CD4-positive, alpha-beta T cell (primary cell): ENCODE results near the gene CDC14A. TPM values are rescaled to one million over a fixed set of nuclear protein-coding genes. Genes with fewer than 3 reads are reported as not detected.

Source experiments
- ATAC-seq: fragments of 200-7000 bp; cut with Tn5 transposase; one replicate; pipeline ENCODE4 v1.10.0; 2022; ENCODE audit warnings: mild to moderate bottlenecking; ENCODE audit not compliant: poor library complexity
- CTCF ChIA-PET: fragments of 350-600 bp; sonication (Branson Sonifier 250); formaldehyde crosslinking; loops from one replicate; lab custom pipeline; 2021; ENCODE audit warnings: antibody characterized with exemption, inconsistent platforms; lab: Charles Lee
- POLR2A ChIA-PET: fragments of 350-600 bp; sonication (Branson Sonifier 250); formaldehyde crosslinking; loops from one replicate; lab custom pipeline; 2021; ENCODE audit warnings: antibody characterized with exemption, inconsistent platforms; lab: Charles Lee
- DNase-seq, 14 experiments: peaks; one replicate each; pipeline ENCODE4 v3.0.0-alpha.2; 2013 to 2020; ENCODE audit warnings: mixed read lengths in 2 of 14
- H3K27ac ChIP-seq, 2 donors: one replicate each; pipeline versions ENCODE4 v1.5.1 to v1.7.0; 2013; ENCODE audit warnings: low read length in 2 of 2, low read depth in 1 of 2, mild to moderate bottlenecking in 1 of 2
- H3K27me3 ChIP-seq, 2 experiments: 1 replicate in 1 of 2; 2 replicates in 1 of 2; pipeline versions ENCODE4 v1.6.1 to v1.7.0; 2013; ENCODE audit warnings: low read length in 2 of 2, control low read depth in 1 of 2, mild to moderate bottlenecking in 1 of 2, moderate library complexity in 1 of 2; ENCODE audit not compliant: insufficient read depth in 2 of 2, control insufficient read depth in 1 of 2
- H3K36me3 ChIP-seq: one replicate; pipeline ENCODE4 v1.6.1; 2013; ENCODE audit warnings: low read length, control low read depth; ENCODE audit not compliant: insufficient read depth
- H3K4me1 ChIP-seq: one replicate; pipeline ENCODE4 v1.6.1; 2013; ENCODE audit warnings: low read length, control low read depth; ENCODE audit not compliant: insufficient read depth
- H3K4me3 ChIP-seq: one replicate; pipeline ENCODE4 v1.5.1; 2013; ENCODE audit warnings: mild to moderate bottlenecking, low read length, moderate library complexity
- H3K9me3 ChIP-seq, 2 experiments: 1 replicate in 1 of 2; 2 replicates in 1 of 2; pipeline versions ENCODE4 v1.6.1 to v1.7.0; 2013; ENCODE audit warnings: low read length in 2 of 2, mild to moderate bottlenecking in 2 of 2, control low read depth in 1 of 2, moderate library complexity in 1 of 2; ENCODE audit not compliant: control insufficient read depth in 1 of 2, insufficient read depth in 1 of 2
- H3K27ac Mint-ChIP-seq: one replicate; pipeline ENCODE4 v1.8.0; 2020; ENCODE audit warnings: mixed read lengths
- H3K27me3 Mint-ChIP-seq: one replicate; pipeline ENCODE4 v1.8.0; 2021; ENCODE audit warnings: mixed read lengths
- H3K36me3 Mint-ChIP-seq: one replicate; pipeline ENCODE4 v1.8.0; 2021; ENCODE audit warnings: low read depth, mixed read lengths
- H3K4me1 Mint-ChIP-seq: one replicate; pipeline ENCODE4 v1.8.0; 2021; ENCODE audit warnings: low read depth, mixed read lengths
- H3K4me3 Mint-ChIP-seq: one replicate; pipeline ENCODE4 v1.8.0; 2020; ENCODE audit warnings: mild to moderate bottlenecking, mixed read lengths
- H3K9me3 Mint-ChIP-seq: one replicate; pipeline ENCODE4 v1.8.0; 2020; ENCODE audit warnings: mixed read lengths
- intact Hi-C, 2 experiments: fragments of 100-400 bp; cut with DNase I in 1 of 2; cut with micrococcal nuclease in 1 of 2; formaldehyde crosslinking; loops; one replicate each; pipeline versions ENCODE4 v1.15.1 to v1.9.0; 2023 to 2025; cut with DNase I, micrococcal nuclease
- total RNA-seq, 174 experiments: library from RNA in 2 of 174; stranded (reverse) in 2 of 174; gene quantifications; one replicate each; pipeline ENCODE4 v1.2.3 and lab custom pipeline; 2021 to 2026
- TF ChIP-seq, protein P1 (sequence below): fragments of 200-600 bp; IDR thresholded peaks from one replicate; pipeline ENCODE4 v1.8.0; 2022; ENCODE audit warnings: antibody characterized with exemption, mild to moderate bottlenecking

The CDC14A gene
- total RNA-seq, 2 experiments from 2014 or later = 174 to 182 TPM

DNA sequence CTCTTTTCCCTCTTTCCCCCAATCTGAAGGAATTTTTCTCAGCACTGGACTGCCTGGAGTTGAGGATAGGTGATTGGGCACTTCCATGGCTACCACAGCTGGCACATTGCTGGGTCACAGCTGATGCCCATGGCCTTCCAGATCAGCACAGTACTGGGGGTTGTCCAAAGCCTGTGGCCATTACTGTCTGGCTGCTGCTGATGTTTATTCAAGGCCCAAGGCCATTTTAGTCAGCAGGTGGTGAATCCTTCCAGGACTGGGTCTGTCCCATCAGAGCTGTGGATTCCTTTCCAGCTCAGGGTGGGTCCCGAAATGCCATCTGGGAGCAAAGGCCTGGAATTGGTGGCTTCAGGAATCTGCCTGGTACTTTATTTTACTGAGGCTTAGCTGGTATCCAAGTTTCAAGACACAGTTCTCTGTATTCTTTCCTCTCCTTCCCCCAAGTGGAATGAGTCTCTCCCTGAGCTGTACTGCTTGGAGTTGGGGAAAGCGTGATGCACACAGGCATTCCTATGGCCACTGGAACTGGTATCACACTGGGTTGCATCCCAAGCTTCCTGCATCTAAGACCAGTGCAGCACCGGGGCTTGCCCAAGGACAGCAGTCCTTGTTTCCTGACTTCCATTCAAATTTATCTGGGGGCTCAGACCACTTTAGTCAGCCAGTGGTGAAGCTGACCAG is 204.8 kb downstream of the CDC14A start:
- no peak overlapping the region for H3K27ac ChIP-seq
- no peak overlapping the region for H3K27ac Mint-ChIP-seq
- DNase-seq (no peak), ATAC-seq (no peak)
- H3K36me3 ChIP-seq = no peaks in the 10 kb centered on the region
- ChIA-PET CTCF (no interaction called here), POLR2A (no interaction called here)
- no peak overlapping the region for H3K4me3 Mint-ChIP-seq
- H3K4me1 ChIP-seq = no peaks in the 10 kb centered on the region
- H3K27me3 Mint-ChIP-seq = peaks cover 6% of the 10 kb centered on the region
- H3K9me3 ChIP-seq = peaks cover 9 to 38% of the 10 kb centered on the region in 2 experiments
- peaks cover 21% of the 10 kb centered on the region for H3K36me3 Mint-ChIP-seq
- intact Hi-C loops = no loop called here
- TF ChIP-seq, protein P1, sequence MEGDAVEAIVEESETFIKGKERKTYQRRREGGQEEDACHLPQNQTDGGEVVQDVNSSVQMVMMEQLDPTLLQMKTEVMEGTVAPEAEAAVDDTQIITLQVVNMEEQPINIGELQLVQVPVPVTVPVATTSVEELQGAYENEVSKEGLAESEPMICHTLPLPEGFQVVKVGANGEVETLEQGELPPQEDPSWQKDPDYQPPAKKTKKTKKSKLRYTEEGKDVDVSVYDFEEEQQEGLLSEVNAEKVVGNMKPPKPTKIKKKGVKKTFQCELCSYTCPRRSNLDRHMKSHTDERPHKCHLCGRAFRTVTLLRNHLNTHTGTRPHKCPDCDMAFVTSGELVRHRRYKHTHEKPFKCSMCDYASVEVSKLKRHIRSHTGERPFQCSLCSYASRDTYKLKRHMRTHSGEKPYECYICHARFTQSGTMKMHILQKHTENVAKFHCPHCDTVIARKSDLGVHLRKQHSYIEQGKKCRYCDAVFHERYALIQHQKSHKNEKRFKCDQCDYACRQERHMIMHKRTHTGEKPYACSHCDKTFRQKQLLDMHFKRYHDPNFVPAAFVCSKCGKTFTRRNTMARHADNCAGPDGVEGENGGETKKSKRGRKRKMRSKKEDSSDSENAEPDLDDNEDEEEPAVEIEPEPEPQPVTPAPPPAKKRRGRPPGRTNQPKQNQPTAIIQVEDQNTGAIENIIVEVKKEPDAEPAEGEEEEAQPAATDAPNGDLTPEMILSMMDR = no peak
- peaks cover 29% of the 10 kb centered on the region for H3K9me3 Mint-ChIP-seq
- H3K4me3 ChIP-seq = no peak overlapping the region
- H3K27me3 ChIP-seq = no peaks in the 10 kb centered on the region
- no peaks in the 10 kb centered on the region for H3K4me1 Mint-ChIP-seq

DNA sequence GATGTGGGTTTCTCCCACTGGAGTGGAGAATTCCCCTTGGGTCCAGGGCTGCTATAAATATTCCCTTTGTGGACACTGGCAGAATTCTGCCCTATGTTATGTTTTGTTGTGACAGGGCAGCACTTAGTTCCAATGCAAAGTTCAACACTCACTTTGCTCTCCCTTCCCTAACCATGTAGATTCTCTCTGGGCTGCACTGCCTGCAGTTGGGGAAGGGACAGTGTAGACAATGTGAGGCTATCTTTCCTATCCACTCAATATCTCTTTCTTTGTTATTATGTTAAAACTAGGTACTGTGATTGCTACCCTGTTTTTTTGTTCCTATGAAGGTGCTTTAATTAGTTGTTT is 205.3 kb downstream of the CDC14A start:
- Mint-ChIP-seq H3K27me3 (peaks cover 6% of the 10 kb centered on the region), H3K27ac (no peak overlapping the region), H3K4me1 (no peaks in the 10 kb centered on the region), H3K9me3 (peaks cover 24% of the 10 kb centered on the region), H3K4me3 (no peak overlapping the region), H3K36me3 (peaks cover 17% of the 10 kb centered on the region)
- POLR2A ChIA-PET = no interaction called here
- DNase-seq (no peak), ATAC-seq (no peak)
- H3K36me3 ChIP-seq = no peaks in the 10 kb centered on the region
- TF ChIP-seq, protein P1 = no peak
- CTCF ChIA-PET = no interaction called here
- no peak overlapping the region for H3K4me3 ChIP-seq
- no peaks in the 10 kb centered on the region for H3K27me3 ChIP-seq
- peaks cover 9 to 33% of the 10 kb centered on the region in 2 experiments for H3K9me3 ChIP-seq
- H3K27ac ChIP-seq = no peak overlapping the region
- no peaks in the 10 kb centered on the region for H3K4me1 ChIP-seq
- intact Hi-C loops = no loop called here

DNA sequence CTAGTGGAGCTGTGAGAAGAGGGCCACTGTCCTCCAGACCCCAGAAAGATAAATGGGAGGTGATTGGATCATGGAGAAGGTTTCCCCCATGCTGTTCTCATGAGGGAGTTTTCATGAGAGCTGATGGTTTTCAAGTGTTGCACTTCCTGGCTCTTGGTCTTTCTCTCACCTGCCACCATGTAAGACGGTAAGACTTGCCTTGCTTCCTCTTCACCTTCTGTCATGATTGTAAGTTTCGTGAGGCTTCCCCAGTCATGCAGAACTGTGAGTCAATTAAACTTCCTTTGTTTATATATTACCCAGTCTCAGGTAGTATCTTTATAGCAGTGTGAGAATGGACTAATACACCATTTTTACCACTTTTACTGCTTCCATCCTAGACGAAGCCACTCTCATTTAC is 213.2 kb downstream of the CDC14A start:
- intact Hi-C loops = no loop called here
- CTCF ChIA-PET = no interaction called here

More for the DNA sequence above, 213.2 kb downstream of the CDC14A start:
- TF ChIP-seq, protein P1 = no peak
- Histone ChIP-seq H3K9me3 (no peaks in the 10 kb centered on the region), H3K4me1 (no peaks in the 10 kb centered on the region), H3K4me3 (no peak overlapping the region), H3K27me3 (peaks cover 0 to 5% of the 10 kb centered on the region in 2 experiments), H3K36me3 (no peaks in the 10 kb centered on the region), H3K27ac (no peak overlapping the region)
- Mint-ChIP-seq H3K36me3 (no peaks in the 10 kb centered on the region), H3K4me3 (no peak overlapping the region), H3K4me1 (no peaks in the 10 kb centered on the region), H3K27me3 (peaks cover 38% of the 10 kb centered on the region), H3K27ac (no peak overlapping the region), H3K9me3 (peaks cover 2% of the 10 kb centered on the region)
- POLR2A ChIA-PET = interaction anchor here (0.6 kb wide), 1 partner anchor 241 kb away, joined by 3 read pairs; no protein-coding TSS in a partner anchor
- ATAC-seq = no peak
- no peak for DNase-seq
